OCI-LY7 (cell line): Measurements from ENCODE around the gene ATP9B.

Source experiments
- EZH2phosphoT487 ChIP-seq: fragments of 200-600 bp; sonication (generic); IDR thresholded peaks from 2 replicates; pipeline ENCODE4 v1.6.1; 2018; ENCODE audit warnings: low read depth, borderline replicate concordance, mild to moderate bottlenecking, mixed run types, antibody characterized with exemption, low read length, moderate library complexity, mixed read lengths
- TF ChIP-seq, protein P1 (sequence below): fragments of 200-600 bp; sonication (generic); conservative IDR thresholded peaks from 2 replicates; pipeline ENCODE4 v1.5.1; 2014; ENCODE audit warnings: mild to moderate bottlenecking, antibody characterized with exemption, low read length, moderate library complexity, mixed read lengths

DNA sequence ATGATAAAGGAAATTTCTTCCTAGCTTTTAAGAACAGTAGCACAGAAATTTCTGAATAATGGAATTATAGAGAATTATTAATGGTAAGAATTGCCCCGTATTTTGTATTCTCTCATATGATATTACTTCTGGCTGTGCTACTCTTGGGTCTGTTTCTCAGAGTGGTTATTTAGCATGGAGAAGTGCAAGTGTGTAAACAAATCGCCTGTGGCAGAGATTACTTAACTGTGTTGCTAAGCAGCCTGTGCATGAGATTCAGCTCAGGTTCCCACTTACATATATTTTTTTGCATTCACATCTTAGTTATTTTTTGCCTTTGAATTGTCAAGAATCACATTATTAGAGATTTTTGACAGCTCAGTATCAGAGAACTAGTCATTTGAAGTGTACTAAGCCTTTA, 246.4 kb downstream of the ATP9B start:
- no peak for TF ChIP-seq EZH2phosphoT487
- TF ChIP-seq, protein P1, sequence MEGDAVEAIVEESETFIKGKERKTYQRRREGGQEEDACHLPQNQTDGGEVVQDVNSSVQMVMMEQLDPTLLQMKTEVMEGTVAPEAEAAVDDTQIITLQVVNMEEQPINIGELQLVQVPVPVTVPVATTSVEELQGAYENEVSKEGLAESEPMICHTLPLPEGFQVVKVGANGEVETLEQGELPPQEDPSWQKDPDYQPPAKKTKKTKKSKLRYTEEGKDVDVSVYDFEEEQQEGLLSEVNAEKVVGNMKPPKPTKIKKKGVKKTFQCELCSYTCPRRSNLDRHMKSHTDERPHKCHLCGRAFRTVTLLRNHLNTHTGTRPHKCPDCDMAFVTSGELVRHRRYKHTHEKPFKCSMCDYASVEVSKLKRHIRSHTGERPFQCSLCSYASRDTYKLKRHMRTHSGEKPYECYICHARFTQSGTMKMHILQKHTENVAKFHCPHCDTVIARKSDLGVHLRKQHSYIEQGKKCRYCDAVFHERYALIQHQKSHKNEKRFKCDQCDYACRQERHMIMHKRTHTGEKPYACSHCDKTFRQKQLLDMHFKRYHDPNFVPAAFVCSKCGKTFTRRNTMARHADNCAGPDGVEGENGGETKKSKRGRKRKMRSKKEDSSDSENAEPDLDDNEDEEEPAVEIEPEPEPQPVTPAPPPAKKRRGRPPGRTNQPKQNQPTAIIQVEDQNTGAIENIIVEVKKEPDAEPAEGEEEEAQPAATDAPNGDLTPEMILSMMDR = no peak
